Naive thymus-derived CD8-positive, alpha-beta T cell (primary cell): ENCODE measurements around the gene DUSP3. TPM values are rescaled to one million over a fixed set of nuclear protein-coding genes. Genes with fewer than 3 reads are reported as not detected.

Source experiments
- ATAC-seq, 2 donors: fragments of 150-1000 bp; cut with Tn5 transposase in 1 of 2; sonication (Bioruptor Pico), chemical (Tn5 transposase) in 1 of 2; 1 replicate in 1 of 2; 2 replicates in 1 of 2; pipeline ENCODE4 v1.10.0; 2021; ENCODE audit warnings: mild to moderate bottlenecking in 2 of 2, moderate library complexity in 2 of 2
- POLR2A ChIA-PET: fragments of 350-600 bp; sonication (Branson Sonifier 250); formaldehyde crosslinking; loops from one replicate; lab custom pipeline; 2021; ENCODE audit warnings: antibody characterized with exemption; lab: Charles Lee
- DNase-seq, 10 donors: peaks; one replicate each; pipeline versions ENCODE4 v3.0.0 to v3.0.0-alpha.2; 2020 to 2022
- H3K27ac Mint-ChIP-seq, 10 donors: one replicate each; pipeline ENCODE4 v1.8.0; 2020 to 2022; ENCODE audit warnings: mild to moderate bottlenecking in 10 of 10, mixed read lengths in 10 of 10, moderate library complexity in 4 of 10, inconsistent platforms in 1 of 10
- H3K27me3 Mint-ChIP-seq, 5 donors: one replicate each; pipeline ENCODE4 v1.8.0; 2021 to 2022; ENCODE audit warnings: mixed read lengths in 5 of 5
- H3K36me3 Mint-ChIP-seq, 3 donors: one replicate each; pipeline ENCODE4 v1.8.0; 2020 to 2022; ENCODE audit warnings: mixed read lengths in 3 of 3, mild to moderate bottlenecking in 2 of 3, inconsistent platforms in 1 of 3
- H3K4me1 Mint-ChIP-seq, 4 donors: one replicate each; pipeline ENCODE4 v1.8.0; 2021 to 2022; ENCODE audit warnings: mixed read lengths in 4 of 4
- H3K4me3 Mint-ChIP-seq, 10 donors: one replicate each; pipeline ENCODE4 v1.8.0; 2020 to 2022; ENCODE audit warnings: mild to moderate bottlenecking in 10 of 10, mixed read lengths in 10 of 10, moderate library complexity in 6 of 10, inconsistent platforms in 1 of 10
- H3K9me3 Mint-ChIP-seq, 9 donors: one replicate each; pipeline ENCODE4 v1.8.0; 2020 to 2022; ENCODE audit warnings: mixed read lengths in 9 of 9, mild to moderate bottlenecking in 3 of 9, inconsistent platforms in 1 of 9, moderate library complexity in 1 of 9
- polyA plus RNA-seq, 3 donors: library from polyadenylated mRNA; unstranded; fragments of 300-500 nt; fragmentation: Illumina TruSeq; gene quantifications; one replicate each; pipeline ENCODE4 v1.2.3, GENCODE V29; 2021
- total RNA-seq, 8 experiments: library from RNA in 2 of 8; stranded (reverse) in 2 of 8; gene quantifications; one replicate each; pipeline ENCODE4 v1.2.3 and lab custom pipeline; 2021 to 2026

The DUSP3 gene
- total RNA-seq, result 10 to 100 TPM; 11.6 to 13.0 TPM
- polyA plus RNA-seq, result 1 to 10 TPM; 5.9 to 7.5 (median 6.4) TPM
- 15.4 to 46.0 (median 30.5) reads per million in 6 experiments for total RNA-seq (lab: John Stamatoyannopoulos, UW)

GRCh38 chr17:43778337-43779144 lies at the start of gene DUSP3:
TSS of gene DUSP3 (minus strand) at chr17:43778977. CDS start at chr17:43778924, 53 bp downstream.
- Mint-ChIP-seq H3K36me3 (peaks cover 0 to 3% (median 0%) of the 10 kb centered on the region in 3 donors), H3K27ac (peak within 1 kb of the TSS in 9 of 10 donors; percentile 19 to 93 (median 88)), H3K4me1 (peaks cover under 1 to 18% (median 12%) of the 10 kb centered on the region in 4 donors), H3K4me3 (peak within 1 kb of the TSS; percentile 81 to 90 (median 86)), H3K9me3 (no peaks in the 10 kb centered on the region), H3K27me3 (peaks cover 11 to 34% (median 19%) of the 10 kb centered on the region in 5 donors)
- POLR2A ChIA-PET, result interaction anchor here (0.6 to 1.1 kb wide), 3 partner anchors 67 to 491 kb away, joined by 3 to 5 read pairs (median 5); no protein-coding TSS in a partner anchor
- peak; percentile 94 to 96 for ATAC-seq
- DNase-seq, result peak; percentile 62 to 83 (median 76)

- Mint-ChIP-seq H3K27me3 (peaks cover 0 to 12% (median 2%) of the 10 kb centered on the region in 5 donors), H3K9me3 (no peaks in the 10 kb centered on the region), H3K27ac (no peak overlapping the region), H3K4me3 (no peak overlapping the region), H3K4me1 (peaks cover 0 to 8% (median 2%) of the 10 kb centered on the region in 4 donors), H3K36me3 (no peaks in the 10 kb centered on the region)
- no peak for ATAC-seq
- no peak for DNase-seq
- POLR2A ChIA-PET, result interaction anchor here (1.3 kb wide), 1 partner anchor 10 kb away, joined by 3 read pairs; no protein-coding TSS in a partner anchor
Observed at GRCh38 chr17:43827596-43827995, 48.8 kb upstream of the DUSP3 start.

GRCh38 chr17:43826206-43826605 lies 47.4 kb upstream of the DUSP3 start:
- ATAC-seq (no peak), DNase-seq (no peak)
- POLR2A ChIA-PET, result no interaction called here
- Mint-ChIP-seq H3K27me3 (peaks cover 0 to 7% (median 2%) of the 10 kb centered on the region in 5 donors), H3K36me3 (no peaks in the 10 kb centered on the region), H3K27ac (no peak overlapping the region), H3K4me3 (no peak overlapping the region), H3K9me3 (no peaks in the 10 kb centered on the region), H3K4me1 (peaks cover 0 to 4% (median 1%) of the 10 kb centered on the region in 4 donors)

GRCh38 chr17:43825567-43825966 lies 46.8 kb upstream of the DUSP3 start:
- Mint-ChIP-seq H3K4me3 (no peak overlapping the region), H3K27ac (peak overlapping the region in 1 of 10 donors; percentile 15), H3K9me3 (no peaks in the 10 kb centered on the region), H3K36me3 (no peaks in the 10 kb centered on the region), H3K4me1 (no peaks in the 10 kb centered on the region), H3K27me3 (peaks cover 0 to 4% (median under 1%) of the 10 kb centered on the region in 5 donors)
- POLR2A ChIA-PET, result no interaction called here
- no peak for DNase-seq
- ATAC-seq, result no peak

GRCh38 chr17:43823350-43824084 lies 44.7 kb upstream of the DUSP3 start:
- no peak for DNase-seq
- no peak overlapping the region for H3K4me3 Mint-ChIP-seq
- H3K9me3 Mint-ChIP-seq, result no peaks in the 10 kb centered on the region
- H3K27me3 Mint-ChIP-seq, result peaks cover 0 to 2% (median 0%) of the 10 kb centered on the region in 5 donors
- POLR2A ChIA-PET, result no interaction called here
- ATAC-seq, result no peak
- no peaks in the 10 kb centered on the region for H3K36me3 Mint-ChIP-seq
- H3K27ac Mint-ChIP-seq, result peak overlapping the region in 2 of 10 donors; percentile 29 to 79
- no peaks in the 10 kb centered on the region for H3K4me1 Mint-ChIP-seq

GRCh38 chr17:43822570-43823190 lies 43.9 kb upstream of the DUSP3 start:
- H3K4me3 Mint-ChIP-seq, result no peak overlapping the region
- POLR2A ChIA-PET, result no interaction called here
- H3K27me3 Mint-ChIP-seq, result peaks cover 0 to 2% (median 0%) of the 10 kb centered on the region in 5 donors

GRCh38 chr17:43820759-43821158 lies 42.0 kb upstream of the DUSP3 start:
- H3K4me3 Mint-ChIP-seq, result no peak overlapping the region
- H3K9me3 Mint-ChIP-seq, result no peaks in the 10 kb centered on the region
- peaks cover 0 to 3% (median 0%) of the 10 kb centered on the region in 5 donors for H3K27me3 Mint-ChIP-seq
- H3K27ac Mint-ChIP-seq, result no peak overlapping the region
- ATAC-seq (no peak), DNase-seq (no peak)
- no peaks in the 10 kb centered on the region for H3K36me3 Mint-ChIP-seq
- no peaks in the 10 kb centered on the region for H3K4me1 Mint-ChIP-seq
- POLR2A ChIA-PET, result no interaction called here

More at GRCh38 chr17:43822570-43823190, 43.9 kb upstream of the DUSP3 start:
- Mint-ChIP-seq H3K4me1 (no peaks in the 10 kb centered on the region), H3K9me3 (no peaks in the 10 kb centered on the region), H3K36me3 (no peaks in the 10 kb centered on the region), H3K27ac (peak overlapping the region in 1 of 10 donors; percentile 79)
- no peak for DNase-seq
- no peak for ATAC-seq

GRCh38 chr17:43818966-43819365 lies 40.2 kb upstream of the DUSP3 start:
- DNase-seq (no peak), ATAC-seq (no peak)
- POLR2A ChIA-PET, result no interaction called here
- no peaks in the 10 kb centered on the region for H3K4me1 Mint-ChIP-seq
- H3K27ac Mint-ChIP-seq, result no peak overlapping the region
- H3K9me3 Mint-ChIP-seq, result no peaks in the 10 kb centered on the region
- peaks cover 0 to 3% (median 0%) of the 10 kb centered on the region in 5 donors for H3K27me3 Mint-ChIP-seq
- no peaks in the 10 kb centered on the region for H3K36me3 Mint-ChIP-seq
- no peak overlapping the region for H3K4me3 Mint-ChIP-seq

GRCh38 chr17:43817826-43818225 lies 39.0 kb upstream of the DUSP3 start:
- DNase-seq (no peak), ATAC-seq (no peak)
- Mint-ChIP-seq H3K9me3 (no peaks in the 10 kb centered on the region), H3K36me3 (no peaks in the 10 kb centered on the region), H3K27ac (no peak overlapping the region), H3K27me3 (peaks cover 0 to 8% (median 1%) of the 10 kb centered on the region in 5 donors), H3K4me1 (no peaks in the 10 kb centered on the region), H3K4me3 (no peak overlapping the region)
- POLR2A ChIA-PET, result no interaction called here

- Mint-ChIP-seq H3K4me3 (no peak overlapping the region), H3K27ac (no peak overlapping the region), H3K9me3 (no peaks in the 10 kb centered on the region), H3K36me3 (no peaks in the 10 kb centered on the region), H3K4me1 (no peaks in the 10 kb centered on the region), H3K27me3 (peaks cover 0 to 11% (median 4%) of the 10 kb centered on the region in 5 donors)
- ATAC-seq (no peak), DNase-seq (peak in 1 of 10 donors; percentile 47)
- POLR2A ChIA-PET, result no interaction called here
Observed at GRCh38 chr17:43816336-43817320, 37.9 kb upstream of the DUSP3 start.

- no peaks in the 10 kb centered on the region for H3K4me1 Mint-ChIP-seq
- no peak for DNase-seq
- POLR2A ChIA-PET, result no interaction called here
- H3K27ac Mint-ChIP-seq, result no peak overlapping the region
- H3K9me3 Mint-ChIP-seq, result no peaks in the 10 kb centered on the region
- no peaks in the 10 kb centered on the region for H3K36me3 Mint-ChIP-seq
- peaks cover 0 to 11% (median 7%) of the 10 kb centered on the region in 5 donors for H3K27me3 Mint-ChIP-seq
- ATAC-seq, result no peak
- H3K4me3 Mint-ChIP-seq, result no peak overlapping the region
Observed at GRCh38 chr17:43814714-43815113, 35.9 kb upstream of the DUSP3 start.
